ENCODE results near the gene CHD2. TPM values are rescaled to one million over a fixed set of nuclear protein-coding genes. Genes with fewer than 3 reads are reported as not detected.

Gene CHD2
- total RNA-seq, 1 experiment from 2014 or later = 101 TPM

DNA sequence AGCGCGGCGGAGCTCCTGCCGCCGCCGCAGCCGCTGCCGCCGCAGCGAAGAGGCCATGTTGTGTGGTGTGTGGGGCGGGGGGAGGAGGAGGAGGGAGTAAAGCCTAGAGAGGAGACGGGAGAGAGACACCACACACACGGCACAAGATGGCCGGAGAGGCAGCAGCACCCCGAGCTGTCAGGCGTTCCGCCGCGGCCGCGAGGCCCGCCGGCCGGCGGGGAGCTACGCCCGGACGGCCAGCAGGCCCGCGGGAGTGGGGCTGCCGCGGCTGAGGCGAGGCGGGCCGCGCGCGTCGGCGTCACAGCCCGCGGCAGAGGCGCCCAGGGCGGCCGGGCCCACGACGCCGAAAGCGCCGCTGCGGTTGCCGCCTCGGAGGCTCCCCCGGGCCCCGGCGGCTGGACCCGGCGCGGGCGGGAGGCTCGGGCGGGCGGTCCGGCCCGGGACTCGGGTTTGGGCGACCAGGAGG, 17.4 kb upstream of the CHD2 start (continued):
- TF ChIP-seq RORB (CRISPR knock-in tag; IDR thresholded peaks at IDR 0.05) = no peak
- no peak for TF ChIP-seq ATF1 (CRISPR knock-in tag; IDR thresholded peaks at IDR 0.05)
- TF ChIP-seq NFATC4 (CRISPR knock-in tag; IDR thresholded peaks at IDR 0.05) = no peak
- TF ChIP-seq, protein P1, sequence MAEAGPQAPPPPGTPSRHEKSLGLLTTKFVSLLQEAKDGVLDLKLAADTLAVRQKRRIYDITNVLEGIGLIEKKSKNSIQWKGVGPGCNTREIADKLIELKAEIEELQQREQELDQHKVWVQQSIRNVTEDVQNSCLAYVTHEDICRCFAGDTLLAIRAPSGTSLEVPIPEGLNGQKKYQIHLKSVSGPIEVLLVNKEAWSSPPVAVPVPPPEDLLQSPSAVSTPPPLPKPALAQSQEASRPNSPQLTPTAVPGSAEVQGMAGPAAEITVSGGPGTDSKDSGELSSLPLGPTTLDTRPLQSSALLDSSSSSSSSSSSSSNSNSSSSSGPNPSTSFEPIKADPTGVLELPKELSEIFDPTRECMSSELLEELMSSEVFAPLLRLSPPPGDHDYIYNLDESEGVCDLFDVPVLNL (CRISPR knock-in tag; IDR thresholded peaks at IDR 0.05; ENCODE audit: borderline replicate concordance, low read depth) = no peak
- TF ChIP-seq, protein P2, sequence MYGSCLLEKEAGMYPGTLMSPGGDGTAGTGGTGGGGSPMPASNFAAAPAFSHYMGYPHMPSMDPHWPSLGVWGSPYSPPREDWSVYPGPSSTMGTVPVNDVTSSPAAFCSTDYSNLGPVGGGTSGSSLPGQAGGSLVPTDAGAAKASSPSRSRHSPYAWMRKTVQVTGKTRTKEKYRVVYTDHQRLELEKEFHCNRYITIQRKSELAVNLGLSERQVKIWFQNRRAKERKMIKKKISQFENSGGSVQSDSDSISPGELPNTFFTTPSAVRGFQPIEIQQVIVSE (CRISPR knock-in tag; IDR thresholded peaks at IDR 0.05; ENCODE audit: borderline replicate concordance) = no peak
- TF ChIP-seq, protein P3, sequence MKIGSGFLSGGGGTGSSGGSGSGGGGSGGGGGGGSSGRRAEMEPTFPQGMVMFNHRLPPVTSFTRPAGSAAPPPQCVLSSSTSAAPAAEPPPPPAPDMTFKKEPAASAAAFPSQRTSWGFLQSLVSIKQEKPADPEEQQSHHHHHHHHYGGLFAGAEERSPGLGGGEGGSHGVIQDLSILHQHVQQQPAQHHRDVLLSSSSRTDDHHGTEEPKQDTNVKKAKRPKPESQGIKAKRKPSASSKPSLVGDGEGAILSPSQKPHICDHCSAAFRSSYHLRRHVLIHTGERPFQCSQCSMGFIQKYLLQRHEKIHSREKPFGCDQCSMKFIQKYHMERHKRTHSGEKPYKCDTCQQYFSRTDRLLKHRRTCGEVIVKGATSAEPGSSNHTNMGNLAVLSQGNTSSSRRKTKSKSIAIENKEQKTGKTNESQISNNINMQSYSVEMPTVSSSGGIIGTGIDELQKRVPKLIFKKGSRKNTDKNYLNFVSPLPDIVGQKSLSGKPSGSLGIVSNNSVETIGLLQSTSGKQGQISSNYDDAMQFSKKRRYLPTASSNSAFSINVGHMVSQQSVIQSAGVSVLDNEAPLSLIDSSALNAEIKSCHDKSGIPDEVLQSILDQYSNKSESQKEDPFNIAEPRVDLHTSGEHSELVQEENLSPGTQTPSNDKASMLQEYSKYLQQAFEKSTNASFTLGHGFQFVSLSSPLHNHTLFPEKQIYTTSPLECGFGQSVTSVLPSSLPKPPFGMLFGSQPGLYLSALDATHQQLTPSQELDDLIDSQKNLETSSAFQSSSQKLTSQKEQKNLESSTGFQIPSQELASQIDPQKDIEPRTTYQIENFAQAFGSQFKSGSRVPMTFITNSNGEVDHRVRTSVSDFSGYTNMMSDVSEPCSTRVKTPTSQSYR (CRISPR knock-in tag; IDR thresholded peaks at IDR 0.05) = no peak
- TF ChIP-seq NR3C1 (CRISPR knock-in tag; conservative IDR thresholded peaks at IDR 0.05; ENCODE audit: low read depth) = no peak
- TF ChIP-seq, protein P4, sequence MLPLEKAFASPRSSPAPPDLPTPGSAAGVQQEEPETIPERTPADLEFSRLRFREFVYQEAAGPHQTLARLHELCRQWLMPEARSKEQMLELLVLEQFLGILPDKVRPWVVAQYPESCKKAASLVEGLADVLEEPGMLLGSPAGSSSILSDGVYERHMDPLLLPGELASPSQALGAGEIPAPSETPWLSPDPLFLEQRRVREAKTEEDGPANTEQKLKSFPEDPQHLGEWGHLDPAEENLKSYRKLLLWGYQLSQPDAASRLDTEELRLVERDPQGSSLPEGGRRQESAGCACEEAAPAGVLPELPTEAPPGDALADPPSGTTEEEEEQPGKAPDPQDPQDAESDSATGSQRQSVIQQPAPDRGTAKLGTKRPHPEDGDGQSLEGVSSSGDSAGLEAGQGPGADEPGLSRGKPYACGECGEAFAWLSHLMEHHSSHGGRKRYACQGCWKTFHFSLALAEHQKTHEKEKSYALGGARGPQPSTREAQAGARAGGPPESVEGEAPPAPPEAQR (CRISPR knock-in tag; IDR thresholded peaks at IDR 0.05) = no peak
- TF ChIP-seq, protein P5, sequence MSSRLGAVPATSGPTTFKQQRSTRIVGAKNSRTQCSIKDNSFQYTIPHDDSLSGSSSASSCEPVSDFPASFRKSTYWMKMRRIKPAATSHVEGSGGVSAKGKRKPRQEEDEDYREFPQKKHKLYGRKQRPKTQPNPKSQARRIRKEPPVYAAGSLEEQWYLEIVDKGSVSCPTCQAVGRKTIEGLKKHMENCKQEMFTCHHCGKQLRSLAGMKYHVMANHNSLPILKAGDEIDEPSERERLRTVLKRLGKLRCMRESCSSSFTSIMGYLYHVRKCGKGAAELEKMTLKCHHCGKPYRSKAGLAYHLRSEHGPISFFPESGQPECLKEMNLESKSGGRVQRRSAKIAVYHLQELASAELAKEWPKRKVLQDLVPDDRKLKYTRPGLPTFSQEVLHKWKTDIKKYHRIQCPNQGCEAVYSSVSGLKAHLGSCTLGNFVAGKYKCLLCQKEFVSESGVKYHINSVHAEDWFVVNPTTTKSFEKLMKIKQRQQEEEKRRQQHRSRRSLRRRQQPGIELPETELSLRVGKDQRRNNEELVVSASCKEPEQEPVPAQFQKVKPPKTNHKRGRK (CRISPR knock-in tag; IDR thresholded peaks at IDR 0.05; ENCODE audit: borderline replicate concordance) = no peak
- no peak for TF ChIP-seq ZNF219 (CRISPR knock-in tag; IDR thresholded peaks at IDR 0.05; ENCODE audit: borderline replicate concordance)
- TF ChIP-seq, protein P6, sequence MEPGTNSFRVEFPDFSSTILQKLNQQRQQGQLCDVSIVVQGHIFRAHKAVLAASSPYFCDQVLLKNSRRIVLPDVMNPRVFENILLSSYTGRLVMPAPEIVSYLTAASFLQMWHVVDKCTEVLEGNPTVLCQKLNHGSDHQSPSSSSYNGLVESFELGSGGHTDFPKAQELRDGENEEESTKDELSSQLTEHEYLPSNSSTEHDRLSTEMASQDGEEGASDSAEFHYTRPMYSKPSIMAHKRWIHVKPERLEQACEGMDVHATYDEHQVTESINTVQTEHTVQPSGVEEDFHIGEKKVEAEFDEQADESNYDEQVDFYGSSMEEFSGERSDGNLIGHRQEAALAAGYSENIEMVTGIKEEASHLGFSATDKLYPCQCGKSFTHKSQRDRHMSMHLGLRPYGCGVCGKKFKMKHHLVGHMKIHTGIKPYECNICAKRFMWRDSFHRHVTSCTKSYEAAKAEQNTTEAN (CRISPR knock-in tag; IDR thresholded peaks at IDR 0.05) = no peak
- no peak for TF ChIP-seq TEAD1 (CRISPR knock-in tag; IDR thresholded peaks at IDR 0.05)
- TF ChIP-seq, protein P7, sequence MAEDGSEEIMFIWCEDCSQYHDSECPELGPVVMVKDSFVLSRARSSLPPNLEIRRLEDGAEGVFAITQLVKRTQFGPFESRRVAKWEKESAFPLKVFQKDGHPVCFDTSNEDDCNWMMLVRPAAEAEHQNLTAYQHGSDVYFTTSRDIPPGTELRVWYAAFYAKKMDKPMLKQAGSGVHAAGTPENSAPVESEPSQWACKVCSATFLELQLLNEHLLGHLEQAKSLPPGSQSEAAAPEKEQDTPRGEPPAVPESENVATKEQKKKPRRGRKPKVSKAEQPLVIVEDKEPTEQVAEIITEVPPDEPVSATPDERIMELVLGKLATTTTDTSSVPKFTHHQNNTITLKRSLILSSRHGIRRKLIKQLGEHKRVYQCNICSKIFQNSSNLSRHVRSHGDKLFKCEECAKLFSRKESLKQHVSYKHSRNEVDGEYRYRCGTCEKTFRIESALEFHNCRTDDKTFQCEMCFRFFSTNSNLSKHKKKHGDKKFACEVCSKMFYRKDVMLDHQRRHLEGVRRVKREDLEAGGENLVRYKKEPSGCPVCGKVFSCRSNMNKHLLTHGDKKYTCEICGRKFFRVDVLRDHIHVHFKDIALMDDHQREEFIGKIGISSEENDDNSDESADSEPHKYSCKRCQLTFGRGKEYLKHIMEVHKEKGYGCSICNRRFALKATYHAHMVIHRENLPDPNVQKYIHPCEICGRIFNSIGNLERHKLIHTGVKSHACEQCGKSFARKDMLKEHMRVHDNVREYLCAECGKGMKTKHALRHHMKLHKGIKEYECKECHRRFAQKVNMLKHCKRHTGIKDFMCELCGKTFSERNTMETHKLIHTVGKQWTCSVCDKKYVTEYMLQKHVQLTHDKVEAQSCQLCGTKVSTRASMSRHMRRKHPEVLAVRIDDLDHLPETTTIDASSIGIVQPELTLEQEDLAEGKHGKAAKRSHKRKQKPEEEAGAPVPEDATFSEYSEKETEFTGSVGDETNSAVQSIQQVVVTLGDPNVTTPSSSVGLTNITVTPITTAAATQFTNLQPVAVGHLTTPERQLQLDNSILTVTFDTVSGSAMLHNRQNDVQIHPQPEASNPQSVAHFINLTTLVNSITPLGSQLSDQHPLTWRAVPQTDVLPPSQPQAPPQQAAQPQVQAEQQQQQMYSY (CRISPR knock-in tag; IDR thresholded peaks at IDR 0.05) = no peak
- no peak for TF ChIP-seq FOXJ3 (CRISPR knock-in tag; IDR thresholded peaks at IDR 0.05; ENCODE audit: borderline replicate concordance)
- TF ChIP-seq, protein P8, sequence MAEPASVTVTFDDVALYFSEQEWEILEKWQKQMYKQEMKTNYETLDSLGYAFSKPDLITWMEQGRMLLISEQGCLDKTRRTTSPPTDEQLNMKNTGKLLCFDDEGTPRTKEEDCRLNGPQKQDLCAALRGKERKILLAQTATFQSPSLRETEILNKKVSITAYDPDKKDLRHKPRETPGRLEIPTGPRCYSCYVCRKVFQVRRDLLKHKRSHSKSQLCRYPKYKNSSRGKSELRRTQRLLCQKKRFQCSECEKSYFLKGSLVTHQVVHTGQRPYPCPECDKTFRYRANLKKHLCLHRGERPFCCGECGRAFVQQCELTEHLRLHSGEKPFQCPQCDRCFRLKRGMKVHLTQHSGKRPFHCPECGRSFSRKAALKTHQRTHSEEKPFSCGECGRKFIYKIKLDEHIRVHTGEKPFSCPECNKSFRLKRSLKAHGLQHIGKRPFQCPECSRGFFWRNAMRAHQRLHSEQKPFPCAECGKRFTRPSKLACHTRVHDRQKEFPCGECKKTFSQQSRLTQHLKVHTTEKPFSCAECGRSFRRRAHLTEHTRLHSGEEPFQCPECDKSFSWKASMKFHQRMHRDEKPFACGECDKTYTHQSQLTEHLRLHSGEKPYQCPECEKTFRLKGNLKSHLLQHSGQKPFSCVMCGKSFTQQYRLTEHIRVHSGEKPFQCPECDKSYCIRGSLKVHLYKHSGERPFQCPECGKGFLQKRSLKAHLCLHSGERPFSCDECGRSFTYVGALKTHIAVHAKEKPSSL (CRISPR knock-in tag; conservative IDR thresholded peaks at IDR 0.05) = no peak
- TF ChIP-seq, protein P9, sequence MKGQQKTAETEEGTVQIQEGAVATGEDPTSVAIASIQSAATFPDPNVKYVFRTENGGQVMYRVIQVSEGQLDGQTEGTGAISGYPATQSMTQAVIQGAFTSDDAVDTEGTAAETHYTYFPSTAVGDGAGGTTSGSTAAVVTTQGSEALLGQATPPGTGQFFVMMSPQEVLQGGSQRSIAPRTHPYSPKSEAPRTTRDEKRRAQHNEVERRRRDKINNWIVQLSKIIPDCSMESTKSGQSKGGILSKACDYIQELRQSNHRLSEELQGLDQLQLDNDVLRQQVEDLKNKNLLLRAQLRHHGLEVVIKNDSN (CRISPR knock-in tag; IDR thresholded peaks at IDR 0.05) = no peak
- TF ChIP-seq, protein P10, sequence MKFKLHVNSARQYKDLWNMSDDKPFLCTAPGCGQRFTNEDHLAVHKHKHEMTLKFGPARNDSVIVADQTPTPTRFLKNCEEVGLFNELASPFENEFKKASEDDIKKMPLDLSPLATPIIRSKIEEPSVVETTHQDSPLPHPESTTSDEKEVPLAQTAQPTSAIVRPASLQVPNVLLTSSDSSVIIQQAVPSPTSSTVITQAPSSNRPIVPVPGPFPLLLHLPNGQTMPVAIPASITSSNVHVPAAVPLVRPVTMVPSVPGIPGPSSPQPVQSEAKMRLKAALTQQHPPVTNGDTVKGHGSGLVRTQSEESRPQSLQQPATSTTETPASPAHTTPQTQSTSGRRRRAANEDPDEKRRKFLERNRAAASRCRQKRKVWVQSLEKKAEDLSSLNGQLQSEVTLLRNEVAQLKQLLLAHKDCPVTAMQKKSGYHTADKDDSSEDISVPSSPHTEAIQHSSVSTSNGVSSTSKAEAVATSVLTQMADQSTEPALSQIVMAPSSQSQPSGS (CRISPR knock-in tag; IDR thresholded peaks at IDR 0.05; ENCODE audit: borderline replicate concordance, low read depth) = no peak
- TF ChIP-seq GTF2I (CRISPR knock-in tag; conservative IDR thresholded peaks at IDR 0.05) = no peak
- TF ChIP-seq, protein P11, sequence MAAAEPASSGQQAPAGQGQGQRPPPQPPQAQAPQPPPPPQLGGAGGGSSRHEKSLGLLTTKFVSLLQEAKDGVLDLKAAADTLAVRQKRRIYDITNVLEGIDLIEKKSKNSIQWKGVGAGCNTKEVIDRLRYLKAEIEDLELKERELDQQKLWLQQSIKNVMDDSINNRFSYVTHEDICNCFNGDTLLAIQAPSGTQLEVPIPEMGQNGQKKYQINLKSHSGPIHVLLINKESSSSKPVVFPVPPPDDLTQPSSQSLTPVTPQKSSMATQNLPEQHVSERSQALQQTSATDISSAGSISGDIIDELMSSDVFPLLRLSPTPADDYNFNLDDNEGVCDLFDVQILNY (CRISPR knock-in tag; IDR thresholded peaks at IDR 0.05) = 0 out of 2 replicates have a peak, but pooled peaks have one; percentile 1
- TF ChIP-seq NR1H2 (CRISPR knock-in tag; IDR thresholded peaks at IDR 0.05) = no peak

All from WTC11 (cell line).